LNCaP clone FGC (cell line): ENCODE results near the gene RARB.

Experiments
- DNase-seq: peaks from one replicate; pipeline ENCODE4 v3.0.0-alpha.2; 2011; ENCODE audit warnings: low read depth
- H3K4me3 ChIP-seq: 2 replicates; pipeline ENCODE4 v1.5.1; 2011; ENCODE audit warnings: mild to moderate bottlenecking, low read depth, low read length, control low read depth
- CTCF ChIP-seq: IDR thresholded peaks from 2 replicates; pipeline ENCODE4 v1.5.1; 2012; ENCODE audit warnings: mild to moderate bottlenecking; ENCODE audit not compliant: control insufficient read depth, insufficient read depth; ENCODE audit errors: extremely low read depth

The RARB gene

GRCh38 chr3:25618028-25618427 is 190.0 kb downstream of the RARB start:
- H3K4me3 ChIP-seq = no peak overlapping the region
- DNase-seq = no peak

GRCh38 chr3:25619382-25619781 is 191.3 kb downstream of the RARB start:
- no peak overlapping the region for H3K4me3 ChIP-seq
- no peak for TF ChIP-seq CTCF
- DNase-seq = no peak

More at GRCh38 chr3:25618028-25618427, 190.0 kb downstream of the RARB start:
- no peak for TF ChIP-seq CTCF

GRCh38 chr3:25620493-25620892 is 192.4 kb downstream of the RARB start:
- no peak for DNase-seq
- no peak for TF ChIP-seq CTCF
- H3K4me3 ChIP-seq = no peak overlapping the region

GRCh38 chr3:25621087-25621486 is 193.0 kb downstream of the RARB start:
- DNase-seq = no peak
- TF ChIP-seq CTCF = no peak

DNA sequence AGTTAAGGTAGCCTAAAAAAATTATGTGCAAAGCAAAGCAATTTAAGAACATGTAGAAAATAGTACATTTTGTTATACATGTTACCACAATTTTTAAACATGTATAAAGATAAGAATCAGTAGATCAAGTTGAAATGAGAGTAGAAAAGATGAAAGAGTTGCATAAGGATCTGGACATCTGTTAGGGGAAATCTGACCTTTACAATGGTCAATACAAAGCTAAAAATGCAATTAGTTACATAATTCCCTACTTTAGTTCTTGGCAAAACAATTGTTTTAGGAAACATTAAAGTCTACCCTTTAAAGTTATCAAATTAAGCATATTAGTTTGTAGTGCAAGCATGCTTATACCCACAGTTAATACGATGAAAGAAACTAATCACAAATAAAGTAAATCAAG is 203.9 kb downstream of the RARB start:
- no peak for DNase-seq
- no peak overlapping the region for H3K4me3 ChIP-seq
- no peak for TF ChIP-seq CTCF

More at GRCh38 chr3:25621087-25621486, 193.0 kb downstream of the RARB start:
- H3K4me3 ChIP-seq = no peak overlapping the region

DNA sequence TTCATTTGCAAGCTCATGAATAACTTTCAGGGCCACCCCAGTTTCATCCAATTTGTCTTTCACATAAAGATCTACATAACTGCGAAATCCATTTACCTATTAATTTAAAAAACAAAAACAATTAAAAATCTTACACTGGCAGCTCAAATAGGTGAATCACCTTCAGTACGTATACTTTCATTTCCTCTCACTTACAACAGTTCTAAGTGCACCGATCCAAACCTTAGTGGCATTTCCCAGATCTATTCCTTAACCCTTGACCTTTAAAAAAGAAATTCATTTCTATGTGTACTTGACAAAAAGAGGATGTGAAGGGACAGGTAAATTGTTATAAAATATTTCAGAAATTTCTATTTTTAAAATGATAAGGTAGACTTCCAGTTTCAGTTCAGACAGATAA is 205.9 kb downstream of the RARB start:
- no peak for DNase-seq
- TF ChIP-seq CTCF = no peak

DNA sequence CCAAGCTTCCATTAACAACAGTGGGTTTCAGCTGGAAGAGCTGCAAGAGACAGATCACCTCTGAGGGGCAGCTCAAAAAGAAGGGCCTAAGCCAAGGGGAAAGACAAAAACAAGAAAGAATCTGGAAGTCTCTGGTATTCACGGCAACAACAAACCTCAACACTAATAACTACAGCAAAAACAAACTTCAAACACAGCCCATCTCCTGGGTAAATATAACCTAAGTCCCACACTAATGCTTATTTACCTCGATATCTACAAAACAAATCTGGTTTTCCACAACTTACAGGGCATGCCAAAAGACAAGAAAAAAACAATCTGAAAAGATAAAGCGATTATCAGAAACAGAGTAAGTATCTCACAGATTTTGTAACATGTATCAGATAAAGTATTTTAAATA is 207.0 kb downstream of the RARB start:
- DNase-seq = no peak
- no peak for TF ChIP-seq CTCF
- no peak overlapping the region for H3K4me3 ChIP-seq

More for the DNA sequence above, 205.9 kb downstream of the RARB start:
- no peak overlapping the region for H3K4me3 ChIP-seq
